Common myeloid progenitor, CD34-positive (primary cell): Measurements from ENCODE around the gene METRN.
A peak's percentile ranks its signal among the peaks of the same experiment; 100 is the strongest.
"Not testable (repeated sequence)": the region's sequence is repeated elsewhere in the genome, so short reads cannot be mapped to it uniquely, and the experiment has no call there.

ENCODE experiments used
- CTCF ChIA-PET: fragments of 350-600 bp; sonication (Branson Sonifier 250); formaldehyde crosslinking; loops from one replicate; lab custom pipeline; 2021; ENCODE audit warnings: antibody characterized with exemption; lab: Charles Lee
- POLR2A ChIA-PET: fragments of 350-600 bp; sonication (Branson Sonifier 250); formaldehyde crosslinking; loops from one replicate; lab custom pipeline; 2021; ENCODE audit warnings: antibody characterized with exemption; lab: Charles Lee
- DNase-seq, 3 donors: peaks; one replicate each; pipeline versions ENCODE4 v3.0.0 to v3.0.0-alpha.2; 2013
- H3K27ac ChIP-seq, 2 experiments: 1 replicate in 1 of 2; 2 replicates in 1 of 2; pipeline ENCODE4 v1.7.0; 2013; ENCODE audit warnings: inconsistent platforms in 2 of 2, low read length in 2 of 2, mild to moderate bottlenecking in 2 of 2, low read depth in 1 of 2, moderate library complexity in 1 of 2; ENCODE audit not compliant: severe bottlenecking in 2 of 2, insufficient read depth in 1 of 2, poor library complexity in 1 of 2
- H3K27me3 ChIP-seq, 5 experiments: replicated peaks in 2 of 5; 1 replicate in 3 of 5; 2 replicates in 2 of 5; pipeline versions ENCODE4 v1.6.1 to v1.7.0; 2013; ENCODE audit warnings: low read length in 4 of 5, mild to moderate bottlenecking in 2 of 5, moderate library complexity in 2 of 5, inconsistent platforms in 1 of 5; ENCODE audit not compliant: insufficient read depth in 5 of 5, control insufficient read depth in 4 of 5
- H3K36me3 ChIP-seq, 4 experiments: 1 replicate in 2 of 4; 2 replicates in 2 of 4; pipeline versions ENCODE4 v1.6.1 to v1.7.0; 2013; ENCODE audit warnings: low read length in 3 of 4, control low read depth in 1 of 4, mild to moderate bottlenecking in 1 of 4; ENCODE audit not compliant: control insufficient read depth in 4 of 4, insufficient read depth in 4 of 4
- H3K4me1 ChIP-seq, 4 experiments: 1 replicate in 3 of 4; 2 replicates in 1 of 4; pipeline versions ENCODE4 v1.6.1 to v1.7.1; 2013; ENCODE audit warnings: low read length in 3 of 4, mild to moderate bottlenecking in 3 of 4, control low read depth in 1 of 4, inconsistent platforms in 1 of 4, moderate library complexity in 1 of 4; ENCODE audit not compliant: control insufficient read depth in 4 of 4, insufficient read depth in 4 of 4; ENCODE audit errors: control extremely low read depth in 1 of 4
- H3K4me3 ChIP-seq, 7 experiments: 1 replicate in 4 of 7; 2 replicates in 3 of 7; pipeline versions ENCODE4 v1.5.1 to v1.7.0; 2013; ENCODE audit warnings: mild to moderate bottlenecking in 7 of 7, low read length in 6 of 7, moderate library complexity in 6 of 7, inconsistent platforms in 2 of 7, low read depth in 2 of 7, control low read depth in 1 of 7; ENCODE audit not compliant: insufficient read depth in 4 of 7, control insufficient read depth in 1 of 7; ENCODE audit errors: extremely low read depth in 1 of 7
- H3K9me3 ChIP-seq, 5 experiments: 1 replicate in 4 of 5; 2 replicates in 1 of 5; pipeline versions ENCODE4 v1.6.1 to v1.7.1; 2013; ENCODE audit warnings: low read length in 4 of 5, mild to moderate bottlenecking in 2 of 5, inconsistent platforms in 1 of 5, low read depth in 1 of 5, moderate library complexity in 1 of 5; ENCODE audit not compliant: control insufficient read depth in 4 of 5, insufficient read depth in 2 of 5; ENCODE audit errors: control extremely low read depth in 1 of 5
- WGBS: methylation state at CpG from one replicate; pipeline ENCODE4 v1.1.5; 2013; ENCODE audit not compliant: insufficient coverage; 5-methylcytosine and 5-hydroxymethylcytosine counted together

The METRN gene

DNA sequence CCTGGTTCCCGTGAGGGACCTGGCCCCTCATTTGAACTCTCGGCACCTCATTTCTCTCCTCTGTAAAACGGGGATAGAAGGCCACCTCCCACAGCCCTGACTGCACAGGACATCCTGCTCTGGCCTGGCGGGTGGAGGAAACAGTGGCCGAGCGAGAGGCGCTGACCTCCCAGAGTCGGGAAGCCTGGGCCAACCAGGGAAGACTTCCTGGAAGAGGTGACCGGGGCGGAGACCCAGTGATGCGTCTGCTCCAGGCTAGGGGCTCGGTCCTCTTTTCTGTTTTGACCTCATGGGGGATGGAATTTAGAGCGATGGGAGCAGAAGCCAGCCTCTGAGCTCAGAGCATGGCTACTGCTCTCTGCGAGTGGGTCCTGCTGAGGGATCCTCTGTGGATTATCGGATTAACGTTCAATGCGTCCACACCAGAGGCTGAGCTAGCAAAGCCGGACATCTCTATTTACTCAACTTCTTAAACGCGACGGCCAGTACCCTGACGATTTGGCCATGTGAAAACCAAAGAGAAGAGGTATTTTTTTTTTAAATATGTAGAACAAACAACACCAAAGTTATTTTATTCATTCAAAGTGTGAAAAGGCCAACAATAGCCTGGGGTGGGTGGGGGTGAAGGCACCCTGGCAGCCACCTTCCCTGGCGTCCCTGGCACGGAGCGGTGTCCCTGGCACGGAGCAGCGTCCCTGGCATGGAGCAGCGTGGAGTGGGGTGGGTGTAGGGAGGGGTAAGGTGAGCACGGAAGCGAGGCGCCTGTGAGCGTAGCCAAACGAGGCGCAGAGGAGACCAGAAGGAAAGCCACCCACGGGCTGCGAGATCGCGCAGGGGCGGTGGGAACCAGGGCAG lies 36.5 kb downstream of the METRN start:
- no peaks in the 10 kb centered on the region for H3K36me3 ChIP-seq
- CTCF ChIA-PET, result interaction anchor here (0.9 to 2.0 kb wide), 7 partner anchors 10 to 78 kb away, joined by 3 to 7 read pairs (median 4); partner anchors contain the start of genes CIAO3 and MSLN
- POLR2A ChIA-PET, result no interaction called here
- WGBS, result 91% methylated on average over 27 of the region's 39 CpGs
- peaks cover 0 to 22% (median 17%) of the 10 kb centered on the region in 4 experiments for H3K4me1 ChIP-seq
- H3K27ac ChIP-seq, result no peak overlapping the region
- H3K9me3 ChIP-seq, result peaks cover 0 to under 1% (median 0%) of the 10 kb centered on the region in 5 experiments
- no peak overlapping the region for H3K4me3 ChIP-seq
- no peak for DNase-seq
- H3K27me3 ChIP-seq, result no peaks in the 10 kb centered on the region

DNA sequence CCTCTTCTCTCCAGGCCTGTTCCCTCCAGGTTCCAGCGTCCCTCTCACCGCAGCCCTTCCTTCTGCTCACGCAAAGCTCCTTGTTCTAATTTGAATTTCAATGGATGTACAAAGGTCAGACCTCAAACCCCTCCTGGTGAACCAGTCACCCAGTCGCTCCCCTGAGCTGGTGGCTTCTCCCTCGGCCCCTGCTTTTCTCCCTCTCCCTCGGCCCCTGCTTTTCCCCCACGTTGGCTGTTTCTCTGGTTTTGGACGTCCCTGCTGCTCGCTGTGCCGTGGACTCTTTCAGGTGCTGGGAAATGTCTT lies 37.0 kb downstream of the METRN start:
- no peak overlapping the region for H3K4me3 ChIP-seq
- no peaks in the 10 kb centered on the region for H3K36me3 ChIP-seq
- 88% methylated on average over 5 of the region's 10 CpGs for WGBS
- ChIA-PET POLR2A (no interaction called here), CTCF (interaction anchor here (0.9 to 1.3 kb wide), 2 partner anchors 11 to 78 kb away, joined by 3 read pairs; partner anchors contain the start of gene CIAO3)
- no peak for DNase-seq
- peaks cover 0 to 3% (median 0%) of the 10 kb centered on the region in 5 experiments for H3K9me3 ChIP-seq
- no peak overlapping the region for H3K27ac ChIP-seq
- no peaks in the 10 kb centered on the region for H3K27me3 ChIP-seq
- peaks cover 0 to 26% (median 17%) of the 10 kb centered on the region in 4 experiments for H3K4me1 ChIP-seq

DNA sequence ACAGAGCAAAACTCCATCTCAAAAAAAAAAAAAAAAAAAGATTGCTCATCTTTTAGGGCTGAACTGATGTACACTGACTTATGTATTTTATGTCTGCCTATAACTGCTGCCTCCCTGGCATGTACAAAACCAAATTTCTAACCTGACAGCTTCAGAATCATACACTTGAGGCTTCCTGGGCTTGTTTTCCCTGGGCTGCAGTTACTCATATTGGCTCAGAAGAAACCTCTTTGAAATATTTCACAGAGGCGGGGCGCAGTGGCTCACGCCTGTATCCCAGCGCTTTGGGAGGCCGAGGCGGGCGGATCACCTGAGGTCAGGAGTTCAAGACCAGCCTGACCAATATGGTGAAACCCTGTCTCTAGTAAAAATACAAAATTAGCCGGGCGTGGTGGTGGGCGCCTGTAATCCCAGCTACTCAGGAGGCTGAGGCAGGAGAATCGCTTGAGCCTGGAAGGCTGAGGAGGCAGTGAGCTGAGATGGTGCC lies 39.2 kb downstream of the METRN start:
- POLR2A ChIA-PET, H3K27ac ChIP-seq: not testable (repeated sequence)
- CTCF ChIA-PET, result interaction anchor here (0.7 to 3.0 kb wide), 8 partner anchors 9 to 44 kb away, joined by 3 to 16 read pairs (median 6); partner anchors contain the start of genes CCDC78 and METRN

DNA sequence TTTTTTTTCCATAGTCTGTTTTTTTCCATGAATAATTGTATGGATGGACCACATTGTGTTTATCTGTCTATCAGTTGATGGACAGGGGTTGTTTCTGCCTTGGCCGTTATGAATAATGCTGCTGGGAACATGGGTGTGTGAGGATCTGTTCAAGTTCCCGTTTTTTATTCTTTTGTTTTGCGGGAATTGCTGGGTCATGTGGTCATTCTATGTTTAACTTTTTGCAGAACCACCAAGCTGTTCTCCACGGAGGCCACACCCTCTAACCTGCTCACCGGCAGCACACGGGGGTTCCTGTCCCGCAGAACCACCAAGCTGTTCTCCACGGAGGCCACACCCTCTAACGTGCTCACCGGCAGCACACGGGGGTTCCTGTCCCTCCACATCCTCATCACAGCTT lies 39.7 kb downstream of the METRN start:
- Histone ChIP-seq H3K4me3 (peak overlapping the region in 4 of 7 experiments; percentile 26 to 58 (median 38)), H3K9me3 (peaks cover 0 to 3% (median 0%) of the 10 kb centered on the region in 5 experiments), H3K27ac (peak overlapping the region in 1 of 2 experiments; percentile 0), H3K36me3 (no peaks in the 10 kb centered on the region), H3K4me1 (peaks cover 0 to 35% (median 24%) of the 10 kb centered on the region in 4 experiments), H3K27me3 (no peaks in the 10 kb centered on the region)
- CTCF ChIA-PET, result interaction anchor here (0.7 to 3.0 kb wide), 9 partner anchors 10 to 44 kb away, joined by 3 to 16 read pairs (median 5); partner anchors contain the start of genes CCDC78, CIAO3 and METRN
- WGBS, result 0% methylated on average over 4 of the region's 11 CpGs
- DNase-seq, result peak; percentile 49 to 90 (median 87)
- POLR2A ChIA-PET, result interaction anchor here (0.6 kb wide), 1 partner anchor 1778 kb away, joined by 3 read pairs; no protein-coding TSS in a partner anchor

More for the DNA sequence above, 39.2 kb downstream of the METRN start:
- H3K9me3 ChIP-seq, H3K36me3 ChIP-seq, H3K27me3 ChIP-seq, DNase-seq: not testable (repeated sequence)
- Histone ChIP-seq H3K4me1 (peaks cover 0 to 35% (median 24%) of the 10 kb centered on the region in 4 experiments), H3K4me3 (peak overlapping the region in 1 of 7 experiments; percentile 58)
- WGBS, result 98% methylated on average over 9 of the region's 11 CpGs

DNA sequence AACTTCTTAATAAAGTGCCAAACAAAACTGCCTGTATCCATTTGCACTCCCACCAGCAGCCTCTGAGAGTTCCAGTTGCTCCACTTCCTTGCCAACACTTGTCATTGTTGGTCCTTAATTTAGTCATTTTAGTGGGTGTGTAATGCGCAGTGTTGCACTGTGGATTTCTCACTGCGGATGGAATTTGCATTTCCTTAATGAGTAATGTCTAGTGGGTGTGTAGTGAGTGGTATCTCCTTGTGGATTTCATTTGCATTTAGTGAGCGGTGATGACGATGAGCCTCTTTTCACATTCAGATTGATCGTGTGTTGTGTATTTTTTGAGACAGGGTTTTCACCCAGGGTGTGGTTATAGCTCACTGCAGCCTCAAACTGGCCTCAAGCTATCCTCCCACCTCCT lies 41.5 kb downstream of the METRN start:
- H3K4me3 ChIP-seq, result no peak overlapping the region
- WGBS, result 100% methylated on average over 5 of the region's 5 CpGs
- no peak for DNase-seq
- H3K9me3 ChIP-seq, result peaks cover 0 to 3% (median 0%) of the 10 kb centered on the region in 5 experiments
- POLR2A ChIA-PET, result no interaction called here
- H3K36me3 ChIP-seq, result no peaks in the 10 kb centered on the region
- peaks cover 0 to 35% (median 25%) of the 10 kb centered on the region in 4 experiments for H3K4me1 ChIP-seq
- H3K27ac ChIP-seq, result no peak overlapping the region
- CTCF ChIA-PET, result interaction anchor here (0.9 to 3.0 kb wide), 6 partner anchors 10 to 65 kb away, joined by 3 to 16 read pairs (median 8); no protein-coding TSS in a partner anchor
- no peaks in the 10 kb centered on the region for H3K27me3 ChIP-seq

DNA sequence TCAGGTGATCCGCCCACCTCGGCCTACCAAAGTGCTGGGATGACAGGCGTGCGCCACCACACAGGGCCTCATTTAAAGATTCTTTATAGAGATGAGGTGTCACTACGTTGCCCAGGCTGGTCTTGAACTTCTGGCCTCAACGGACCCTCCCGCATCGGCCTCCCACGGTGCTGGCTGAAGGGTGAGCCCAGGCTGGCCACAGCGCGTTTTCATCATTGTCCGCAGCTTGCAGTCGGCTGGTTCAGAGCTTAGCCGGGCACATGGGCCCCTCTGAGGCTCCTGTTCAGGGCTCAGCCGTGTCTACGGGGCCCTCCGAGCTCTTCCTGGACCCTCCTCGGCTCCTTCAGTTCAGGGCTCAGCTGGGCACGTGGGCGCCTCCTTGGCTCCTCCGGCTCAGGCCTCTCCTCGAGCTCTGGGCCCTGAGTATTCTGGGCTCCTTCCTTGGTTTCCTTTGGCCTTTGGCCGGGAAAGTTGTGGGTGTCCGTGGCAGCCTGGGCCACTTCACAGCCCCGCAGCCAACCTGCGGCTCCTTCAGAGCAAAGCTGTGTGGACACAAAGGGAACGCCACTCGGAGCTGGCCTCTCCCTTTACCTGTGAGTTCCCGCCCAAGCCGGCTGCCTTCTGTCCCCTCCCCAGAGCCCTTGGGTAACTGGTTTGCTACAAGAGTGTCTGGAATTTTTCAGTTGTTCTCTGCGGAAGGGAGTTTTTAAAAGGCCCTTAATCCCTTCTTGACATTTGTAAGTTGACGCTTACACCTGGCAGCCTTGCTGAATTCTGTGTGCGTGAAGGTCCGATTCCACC lies 44.4 kb downstream of the METRN start:
- H3K4me3 ChIP-seq, result no peak overlapping the region
- peaks cover 0 to 29% (median 25%) of the 10 kb centered on the region in 4 experiments for H3K4me1 ChIP-seq
- H3K27ac ChIP-seq, result no peak overlapping the region
- WGBS, result 99% methylated on average over 34 of the region's 34 CpGs
- no peaks in the 10 kb centered on the region for H3K36me3 ChIP-seq
- peaks cover 0 to 3% (median 0%) of the 10 kb centered on the region in 5 experiments for H3K9me3 ChIP-seq
- no peaks in the 10 kb centered on the region for H3K27me3 ChIP-seq
- POLR2A ChIA-PET, result no interaction called here
- no peak for DNase-seq
- CTCF ChIA-PET, result interaction anchor here (0.9 to 1.4 kb wide), 4 partner anchors 11 to 49 kb away, joined by 3 to 6 read pairs (median 3); no protein-coding TSS in a partner anchor
